T-cell (primary cell): Measurements from ENCODE around the gene P2RX5. TPM values are rescaled to one million over a fixed set of nuclear protein-coding genes. Genes with fewer than 3 reads are reported as not detected.
A peak's percentile ranks its signal among the peaks of the same experiment; 100 is the strongest.

Experiments used
- ATAC-seq, 4 experiments: fragments of 200-7000 bp in 3 of 4; fragments of 150-1000 bp in 1 of 4; cut with Tn5 transposase; replicated peaks in 1 of 4; 1 replicate in 3 of 4; 2 replicates in 1 of 4; pipeline ENCODE4 v1.10.0; 2021; ENCODE audit warnings: moderate library complexity in 3 of 4, mild to moderate bottlenecking in 2 of 4, moderate number of reproducible peaks in 1 of 4
- CTCF ChIA-PET, 2 donors: fragments of 300-600 bp; sonication (Branson Sonifier 250); formaldehyde crosslinking; loops; one replicate each; lab custom pipeline; 2022; ENCODE audit warnings: antibody characterized with exemption in 2 of 2; lab: Charles Lee
- POLR2A ChIA-PET, 2 donors: fragments of 300-600 bp; sonication (Branson Sonifier 250); formaldehyde crosslinking; loops; one replicate each; lab custom pipeline; 2022; ENCODE audit warnings: antibody characterized with exemption in 2 of 2; lab: Charles Lee
- DNase-seq, 35 experiments: peaks; one replicate each; pipeline versions ENCODE4 v3.0.0 to v3.0.0-alpha.2; 2013 to 2023
- H3K27ac ChIP-seq: one replicate; pipeline ENCODE4 v1.5.1; 2013; ENCODE audit warnings: low read length
- H3K27me3 ChIP-seq, 2 experiments: replicated peaks in 1 of 2; 1 replicate in 1 of 2; 2 replicates in 1 of 2; pipeline versions ENCODE4 v1.6.1 to v1.7.0; 2013; ENCODE audit warnings: low read length in 1 of 2, mixed read lengths in 1 of 2; ENCODE audit not compliant: control insufficient read depth in 2 of 2, insufficient read depth in 2 of 2; ENCODE audit errors: extremely low read depth in 1 of 2
- H3K36me3 ChIP-seq, 2 donors: 1 replicate in 1 of 2; 2 replicates in 1 of 2; pipeline versions ENCODE4 v1.6.1 to v1.7.0; 2013; ENCODE audit warnings: low read length in 1 of 2; ENCODE audit not compliant: control insufficient read depth in 2 of 2, insufficient read depth in 1 of 2; ENCODE audit errors: extremely low read depth in 1 of 2
- H3K4me1 ChIP-seq, 2 experiments: 1 replicate in 1 of 2; 2 replicates in 1 of 2; pipeline versions ENCODE4 v1.6.1 to v1.7.0; 2013; ENCODE audit warnings: low read length in 2 of 2, mixed read lengths in 1 of 2; ENCODE audit not compliant: insufficient read depth in 2 of 2, control insufficient read depth in 1 of 2; ENCODE audit errors: extremely low read depth in 1 of 2
- H3K4me3 ChIP-seq, 2 donors: 1 replicate in 1 of 2; 2 replicates in 1 of 2; pipeline versions ENCODE4 v1.5.1 to v1.7.0; 2013; ENCODE audit warnings: mild to moderate bottlenecking in 2 of 2, low read length in 1 of 2, moderate library complexity in 1 of 2; ENCODE audit not compliant: control insufficient read depth in 1 of 2; ENCODE audit errors: extremely low read depth in 1 of 2
- H3K9me3 ChIP-seq: 2 replicates; pipeline ENCODE4 v1.7.0; 2013
- H3K27ac Mint-ChIP-seq, 2 donors: one replicate each; pipeline ENCODE4 v1.8.0; 2020 to 2021; ENCODE audit warnings: mild to moderate bottlenecking in 2 of 2, mixed read lengths in 2 of 2
- H3K27me3 Mint-ChIP-seq, 2 donors: one replicate each; pipeline ENCODE4 v1.8.0; 2021 to 2022; ENCODE audit warnings: mixed read lengths in 2 of 2
- H3K36me3 Mint-ChIP-seq: one replicate; pipeline ENCODE4 v1.8.0; 2021; ENCODE audit warnings: mixed read lengths
- H3K4me1 Mint-ChIP-seq, 3 donors: one replicate each; pipeline ENCODE4 v1.8.0; 2020 to 2022; ENCODE audit warnings: mixed read lengths in 3 of 3, mild to moderate bottlenecking in 1 of 3
- H3K4me3 Mint-ChIP-seq, 3 donors: one replicate each; pipeline ENCODE4 v1.8.0; 2020 to 2022; ENCODE audit warnings: mild to moderate bottlenecking in 3 of 3, mixed read lengths in 3 of 3, moderate library complexity in 3 of 3
- H3K9me3 Mint-ChIP-seq, 3 donors: one replicate each; pipeline ENCODE4 v1.8.0; 2020 to 2022; ENCODE audit warnings: mixed read lengths in 3 of 3
- WGBS: methylation state at CpG from one replicate; pipeline ENCODE4 v1.1.5; 2013; ENCODE audit warnings: missing lambda C conversion rate; ENCODE audit not compliant: insufficient coverage; 5-methylcytosine and 5-hydroxymethylcytosine counted together
- total RNA-seq, 35 experiments: library from RNA in 6 of 35; stranded (reverse) in 6 of 35; fragments of 120-200 nt in 1 of 35; gene quantifications; one replicate each; pipeline versions ENCODE4 v1.2.1 to v1.2.4 and lab custom pipeline; 2013 to 2026

The P2RX5 gene
- total RNA-seq, 5 donors from 2014 or later (not counting 1 experiment from before 2014, with no cell fraction given), result 19.6 to 35.6 (median 29.9) TPM

DNA sequence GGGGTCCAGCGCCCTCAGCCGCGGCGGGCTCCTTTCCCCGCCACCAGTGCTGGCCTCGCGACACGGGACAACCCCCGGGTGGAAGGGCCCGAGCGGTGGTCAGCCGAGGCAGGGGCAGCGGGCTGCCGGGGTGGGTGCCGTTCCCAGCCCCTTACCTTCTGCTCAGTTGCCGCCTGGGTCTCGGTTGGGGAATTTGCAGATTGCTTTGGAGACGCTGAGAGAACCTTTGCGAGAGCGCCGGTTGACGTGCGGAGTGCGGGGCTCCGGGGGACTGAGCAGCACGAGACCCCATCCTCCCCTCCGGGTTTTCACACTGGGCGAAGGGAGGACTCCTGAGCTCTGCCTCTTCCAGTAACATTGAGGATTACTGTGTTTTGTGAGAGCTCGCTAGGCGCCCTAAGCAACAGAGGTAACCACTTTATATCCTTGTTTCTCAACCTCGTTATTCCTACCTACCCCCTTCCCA is 59.0 kb downstream of the P2RX5 start:
- Histone ChIP-seq H3K9me3 (no peaks in the 10 kb centered on the region), H3K27me3 (no peaks in the 10 kb centered on the region), H3K36me3 (no peaks in the 10 kb centered on the region), H3K4me1 (peaks cover 3 to 25% of the 10 kb centered on the region in 2 experiments), H3K27ac (no peak overlapping the region), H3K4me3 (peak overlapping the region; percentile 90 to 92)
- peaks cover 23 to 37% (median 24%) of the 10 kb centered on the region in 3 donors for H3K4me1 Mint-ChIP-seq
- ChIA-PET POLR2A (interaction anchor here in 1 of 2 donors (1.5 kb wide), 1 partner anchor 30 kb away, joined by 4 read pairs; no protein-coding TSS in a partner anchor), CTCF (interaction anchor here in 1 of 2 donors (0.6 to 1.4 kb wide), 5 partner anchors 11 to 850 kb away, joined by 3 to 8 read pairs (median 3); partner anchors contain the start of gene NCBP3)
- peak in 9 of 35 experiments; percentile 3 to 40 (median 9) for DNase-seq
- peak in 2 of 4 experiments; percentile 1 to 4 for ATAC-seq
- H3K36me3 Mint-ChIP-seq, result peaks cover 9% of the 10 kb centered on the region
- 5% methylated on average over 23 of the region's 31 CpGs for WGBS
- no peaks in the 10 kb centered on the region for H3K27me3 Mint-ChIP-seq
- no peaks in the 10 kb centered on the region for H3K9me3 Mint-ChIP-seq
- peak overlapping the region; percentile 52 to 66 for H3K27ac Mint-ChIP-seq
- peak overlapping the region; percentile 91 to 96 (median 96) for H3K4me3 Mint-ChIP-seq

DNA sequence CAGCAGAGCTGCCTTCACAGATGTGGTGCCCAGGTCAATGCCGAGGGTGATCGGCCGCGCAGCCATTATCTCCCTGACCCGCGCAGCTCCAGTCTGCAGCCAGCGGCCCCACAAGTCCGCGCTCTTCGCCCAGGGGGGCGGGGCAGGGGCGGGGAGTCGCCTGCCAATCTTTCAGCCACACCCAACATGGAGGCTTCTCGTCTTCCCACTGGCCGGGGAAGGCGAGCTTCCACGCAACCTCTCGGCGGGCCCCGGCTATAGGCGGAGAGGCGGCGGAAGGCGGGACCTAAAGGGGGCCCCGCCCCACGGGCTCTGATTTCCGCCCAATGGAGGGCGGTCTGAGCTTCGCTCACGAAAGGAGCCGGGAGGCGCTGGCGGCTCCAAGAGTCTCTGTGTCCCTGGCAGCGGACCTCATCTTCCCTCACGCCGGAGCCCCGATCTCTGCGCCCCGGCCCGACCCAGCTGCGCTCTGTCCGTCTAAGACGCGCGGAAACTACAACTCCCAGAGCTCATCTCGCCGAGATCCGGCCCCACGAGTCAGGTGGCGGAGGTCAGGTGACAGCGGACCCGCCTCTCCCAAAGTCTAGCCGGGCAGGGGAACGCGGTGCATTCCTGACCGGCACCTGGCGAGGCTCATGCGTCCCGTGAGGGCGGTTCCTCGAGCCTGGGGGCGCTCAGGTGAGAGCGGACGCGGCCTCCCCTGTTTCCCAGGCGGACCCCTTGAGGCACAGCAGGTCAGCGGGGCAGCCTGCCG is 59.6 kb downstream of the P2RX5 start, which contains the start of the genes CTNS and SHPK:
Gene CTNS, plus strand, starts transcription at position 607 of the 754 bp plus-strand sequence. CDS start 3,447 bp downstream, outside the sequence.
Gene SHPK, minus strand, starts transcription at position 97 of the 754 bp plus-strand sequence. Its CDS starts 31 bp downstream, at position 66.
- peak; percentile 96 to 98 (median 98) for ATAC-seq
- under 1% methylated on average over 65 of the region's 68 CpGs for WGBS

DNA sequence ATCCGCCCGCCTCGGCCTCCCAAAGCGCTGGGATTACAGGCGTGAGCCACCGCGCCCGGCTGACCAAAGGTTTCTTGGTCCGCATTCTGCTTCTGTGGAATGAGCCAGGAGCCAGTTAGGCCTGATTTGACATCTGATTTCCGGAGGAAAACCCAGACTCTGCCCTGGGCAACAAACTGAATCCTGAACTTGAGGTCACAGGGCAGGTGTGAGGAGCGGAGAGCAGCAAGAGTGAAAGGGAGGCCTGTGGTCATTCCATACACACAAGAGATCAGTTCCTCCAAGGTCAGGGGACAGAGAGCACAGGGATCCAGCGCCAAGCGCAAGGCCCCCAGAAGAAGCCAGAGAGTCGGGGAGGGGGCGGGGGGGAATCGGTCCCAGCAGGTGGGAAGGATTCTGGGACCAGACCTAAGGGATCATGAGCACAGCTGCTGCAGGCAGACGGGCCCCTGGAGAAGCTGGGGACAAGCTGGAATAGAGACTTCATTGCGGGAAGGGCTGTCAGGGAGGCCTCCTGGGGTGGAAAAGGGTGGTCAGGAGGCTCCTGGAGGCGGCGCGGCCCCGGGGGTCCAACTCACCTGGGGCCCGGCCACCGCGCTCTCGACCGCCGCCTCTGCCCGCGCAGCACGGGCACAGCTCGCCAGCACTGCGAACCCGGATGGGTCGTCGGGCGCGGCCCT is 60.3 kb downstream of the P2RX5 start:
- peak in 3 of 4 experiments; percentile 28 to 30 (median 29) for ATAC-seq

More for the DNA sequence above, 59.6 kb downstream of the P2RX5 start, which contains the start of the genes CTNS and SHPK:
- H3K36me3 Mint-ChIP-seq, result peaks cover 9% of the 10 kb centered on the region
- no peaks in the 10 kb centered on the region for H3K9me3 ChIP-seq
- H3K36me3 ChIP-seq, result no peaks in the 10 kb centered on the region
- ChIA-PET CTCF (interaction anchor here in 1 of 2 donors (0.6 to 1.4 kb wide), 9 partner anchors 11 to 850 kb away, joined by 3 to 8 read pairs (median 3); partner anchors contain the start of genes HASPIN and NCBP3), POLR2A (interaction anchor here (0.5 to 1.5 kb wide), 4 partner anchors 13 to 563 kb away, joined by 3 to 5 read pairs (median 4); no protein-coding TSS in a partner anchor)
- H3K4me1 Mint-ChIP-seq, result peaks cover 23 to 37% (median 24%) of the 10 kb centered on the region in 3 donors
- no peaks in the 10 kb centered on the region for H3K27me3 ChIP-seq
- peak within 1 kb of the TSS; percentile 99 to 100 for H3K27ac Mint-ChIP-seq
- peak within 1 kb of the TSS; percentile 91 to 96 (median 96) for H3K4me3 Mint-ChIP-seq
- peaks cover 3 to 25% of the 10 kb centered on the region in 2 experiments for H3K4me1 ChIP-seq
- H3K27ac ChIP-seq, result peak within 1 kb of the TSS; percentile 98
- DNase-seq, result peak; percentile 87 to 95 (median 92)
- H3K27me3 Mint-ChIP-seq, result no peaks in the 10 kb centered on the region
- no peaks in the 10 kb centered on the region for H3K9me3 Mint-ChIP-seq
- H3K4me3 ChIP-seq, result peak within 1 kb of the TSS; percentile 90 to 92

DNA sequence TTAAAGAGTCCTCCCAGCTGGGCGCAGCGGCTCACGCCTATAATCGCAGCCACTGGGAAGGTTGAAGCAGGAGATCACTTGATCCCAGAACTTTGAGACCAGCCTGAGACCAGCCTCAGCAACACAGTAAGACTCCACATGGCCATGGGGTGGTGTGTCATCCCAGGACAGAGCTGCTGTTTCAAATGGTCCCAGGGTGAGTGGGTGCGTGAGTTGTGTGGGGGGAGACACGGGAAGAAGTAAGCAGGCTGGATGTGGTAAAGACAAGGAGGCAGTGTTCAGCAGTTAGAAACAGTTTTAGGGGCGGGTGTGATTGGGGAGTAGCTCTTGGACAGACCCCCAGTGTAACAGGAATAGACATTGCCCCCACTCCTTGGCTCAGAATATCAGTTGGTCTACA is 63.7 kb downstream of the P2RX5 start:
- no peak for DNase-seq
- H3K27me3 ChIP-seq, result no peaks in the 10 kb centered on the region
- peaks cover 3 to 19% of the 10 kb centered on the region in 2 experiments for H3K4me1 ChIP-seq
- peaks cover 14% of the 10 kb centered on the region for H3K36me3 Mint-ChIP-seq
- no peak overlapping the region for H3K27ac ChIP-seq
- ChIA-PET POLR2A (no interaction called here), CTCF (no interaction called here)
- no peaks in the 10 kb centered on the region for H3K9me3 Mint-ChIP-seq
- H3K4me1 Mint-ChIP-seq, result peaks cover 15 to 24% (median 18%) of the 10 kb centered on the region in 3 donors
- no peak overlapping the region for H3K4me3 Mint-ChIP-seq
- H3K9me3 ChIP-seq, result no peaks in the 10 kb centered on the region
- 97% methylated on average over 7 of the region's 7 CpGs for WGBS
- H3K4me3 ChIP-seq, result no peak overlapping the region
- peaks cover 2 to 11% of the 10 kb centered on the region in 2 donors for H3K36me3 ChIP-seq
- no peaks in the 10 kb centered on the region for H3K27me3 Mint-ChIP-seq
- ATAC-seq, result no peak
- no peak overlapping the region for H3K27ac Mint-ChIP-seq

More for the DNA sequence above, 60.3 kb downstream of the P2RX5 start:
- H3K27me3 ChIP-seq, result no peaks in the 10 kb centered on the region
- H3K4me1 Mint-ChIP-seq, result peaks cover 23 to 37% (median 24%) of the 10 kb centered on the region in 3 donors
- H3K36me3 ChIP-seq, result peaks cover 0 to 2% of the 10 kb centered on the region in 2 donors
- no peaks in the 10 kb centered on the region for H3K9me3 ChIP-seq
- 24% methylated on average over 38 of the region's 38 CpGs for WGBS
- H3K4me3 ChIP-seq, result peak overlapping the region; percentile 90 to 92
- H3K27me3 Mint-ChIP-seq, result no peaks in the 10 kb centered on the region
- H3K27ac Mint-ChIP-seq, result peak overlapping the region in 1 of 2 donors; percentile 36
- DNase-seq, result peak in 3 of 35 experiments; percentile 1 to 5 (median 1)
- H3K4me3 Mint-ChIP-seq, result peak overlapping the region; percentile 91 to 96 (median 96)
- peaks cover 3 to 25% of the 10 kb centered on the region in 2 experiments for H3K4me1 ChIP-seq
- no peak overlapping the region for H3K27ac ChIP-seq
- ChIA-PET CTCF (interaction anchor here in 1 of 2 donors (0.6 to 1.4 kb wide), 3 partner anchors 88 to 564 kb away, joined by 3 to 8 read pairs (median 4); partner anchors contain the start of genes HASPIN and NCBP3), POLR2A (no interaction called here)
- H3K36me3 Mint-ChIP-seq, result peaks cover 9% of the 10 kb centered on the region
- no peaks in the 10 kb centered on the region for H3K9me3 Mint-ChIP-seq

DNA sequence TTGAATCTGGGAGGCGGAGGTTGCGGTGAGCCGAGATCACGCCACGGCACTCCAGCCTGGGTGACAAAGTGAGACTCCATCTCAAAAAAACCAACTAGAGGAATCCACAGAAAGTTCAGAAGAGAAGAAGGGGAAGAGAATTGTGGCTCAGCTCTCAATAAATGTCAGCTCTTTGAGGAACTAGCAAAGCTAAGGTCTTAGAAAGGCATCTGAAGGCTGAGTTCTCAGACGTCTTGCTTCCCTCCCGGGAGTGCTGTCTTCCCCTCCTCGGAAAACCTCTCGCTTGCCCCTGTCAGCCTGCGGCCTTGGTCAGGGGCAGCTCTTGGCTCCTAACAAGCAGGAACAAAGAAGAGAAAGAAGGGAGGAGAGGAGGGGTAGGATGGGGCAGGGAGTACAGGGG is 65.2 kb downstream of the P2RX5 start:
- ChIA-PET POLR2A (no interaction called here), CTCF (no interaction called here)
- Mint-ChIP-seq H3K9me3 (no peaks in the 10 kb centered on the region), H3K4me3 (no peak overlapping the region), H3K4me1 (peaks cover 11 to 20% (median 15%) of the 10 kb centered on the region in 3 donors), H3K36me3 (peaks cover 23% of the 10 kb centered on the region), H3K27me3 (no peaks in the 10 kb centered on the region), H3K27ac (no peak overlapping the region)
- Histone ChIP-seq H3K9me3 (no peaks in the 10 kb centered on the region), H3K27ac (no peak overlapping the region), H3K4me3 (no peak overlapping the region), H3K36me3 (peaks cover 2 to 13% of the 10 kb centered on the region in 2 donors), H3K4me1 (peaks cover 3 to 13% of the 10 kb centered on the region in 2 experiments), H3K27me3 (no peaks in the 10 kb centered on the region)
- DNase-seq (no peak), ATAC-seq (no peak)
- 83% methylated on average over 2 of the region's 10 CpGs for WGBS
